ENCODE data around the gene ZNF423.

The ZNF423 gene

GRCh38 chr16:49610983-49611382 lies 244.9 kb downstream of the ZNF423 start:
- in situ Hi-C loops (cut with MboI; ENCODE audit: low sequenced_read_pairs), result no loop called here

GRCh38 chr16:49608779-49609178 lies 247.1 kb downstream of the ZNF423 start:
- in situ Hi-C loops (cut with MboI; ENCODE audit: low sequenced_read_pairs), result no loop called here

GRCh38 chr16:49608098-49608497 lies 247.8 kb downstream of the ZNF423 start:
- in situ Hi-C loops (cut with MboI; ENCODE audit: low sequenced_read_pairs), result no loop called here

GRCh38 chr16:49605536-49606254 lies 250.2 kb downstream of the ZNF423 start:
- in situ Hi-C loops (cut with MboI; ENCODE audit: low sequenced_read_pairs), result no loop called here

GRCh38 chr16:49604602-49605001 lies 251.3 kb downstream of the ZNF423 start:
- in situ Hi-C loops (cut with MboI; ENCODE audit: low sequenced_read_pairs), result no loop called here

- in situ Hi-C loops (cut with MboI; ENCODE audit: low sequenced_read_pairs), result no loop called here
These were observed 252.0 kb downstream of the ZNF423 start for GRCh38 chr16:49603956-49604355.

- in situ Hi-C loops (cut with MboI; ENCODE audit: low sequenced_read_pairs), result no loop called here
These were observed 253.0 kb downstream of the ZNF423 start for GRCh38 chr16:49602976-49603310.

GRCh38 chr16:49602201-49602975 lies 253.5 kb downstream of the ZNF423 start:
- in situ Hi-C loops (cut with MboI; ENCODE audit: low sequenced_read_pairs), result no loop called here

GRCh38 chr16:49601576-49601975 lies 254.3 kb downstream of the ZNF423 start:
- in situ Hi-C loops (cut with MboI; ENCODE audit: low sequenced_read_pairs), result no loop called here

- in situ Hi-C loops (cut with MboI; ENCODE audit: low sequenced_read_pairs), result no loop called here
These were observed 254.9 kb downstream of the ZNF423 start for GRCh38 chr16:49600976-49601375.

GRCh38 chr16:49600536-49600935 lies 255.4 kb downstream of the ZNF423 start:
- in situ Hi-C loops (cut with MboI; ENCODE audit: low sequenced_read_pairs), result no loop called here

GRCh38 chr16:49599704-49600103 lies 256.2 kb downstream of the ZNF423 start:
- in situ Hi-C loops (cut with MboI; ENCODE audit: low sequenced_read_pairs), result no loop called here

- in situ Hi-C loops (cut with MboI; ENCODE audit: low sequenced_read_pairs), result no loop called here
These were observed 256.6 kb downstream of the ZNF423 start for GRCh38 chr16:49599281-49599680.

- in situ Hi-C loops (cut with MboI; ENCODE audit: low sequenced_read_pairs), result no loop called here
These were observed 257.3 kb downstream of the ZNF423 start for GRCh38 chr16:49598383-49599170.

- in situ Hi-C loops (cut with MboI; ENCODE audit: low sequenced_read_pairs), result no loop called here
These were observed 258.1 kb downstream of the ZNF423 start for GRCh38 chr16:49597796-49598195.

GRCh38 chr16:49596648-49597291 lies 259.1 kb downstream of the ZNF423 start:
- in situ Hi-C loops (cut with MboI; ENCODE audit: low sequenced_read_pairs), result no loop called here

GRCh38 chr16:49596068-49596467 lies 259.8 kb downstream of the ZNF423 start:
- in situ Hi-C loops (cut with MboI; ENCODE audit: low sequenced_read_pairs), result no loop called here

GRCh38 chr16:49594685-49595498 lies 261.0 kb downstream of the ZNF423 start:
- in situ Hi-C loops (cut with MboI; ENCODE audit: low sequenced_read_pairs), result no loop called here

GRCh38 chr16:49594153-49594552 lies 261.8 kb downstream of the ZNF423 start:
- in situ Hi-C loops (cut with MboI; ENCODE audit: low sequenced_read_pairs), result no loop called here

GRCh38 chr16:49593424-49594040 lies 262.4 kb downstream of the ZNF423 start:
- in situ Hi-C loops (cut with MboI; ENCODE audit: low sequenced_read_pairs), result no loop called here

Measured in HL-60/S4 (cell line).